22Rv1 (cell line): ENCODE measurements around the gene GNAI3.

Experiments
- CTCF ChIP-seq: fragments of 450-650 bp; IDR thresholded peaks from 2 replicates; pipeline ENCODE4 v1.5.1; 2017; ENCODE audit warnings: mild to moderate bottlenecking
- ZFX ChIP-seq: fragments of 450-650 bp; IDR thresholded peaks from 2 replicates; pipeline ENCODE4 v1.6.1; 2017; ENCODE audit warnings: antibody characterized with exemption, borderline replicate concordance

DNA sequence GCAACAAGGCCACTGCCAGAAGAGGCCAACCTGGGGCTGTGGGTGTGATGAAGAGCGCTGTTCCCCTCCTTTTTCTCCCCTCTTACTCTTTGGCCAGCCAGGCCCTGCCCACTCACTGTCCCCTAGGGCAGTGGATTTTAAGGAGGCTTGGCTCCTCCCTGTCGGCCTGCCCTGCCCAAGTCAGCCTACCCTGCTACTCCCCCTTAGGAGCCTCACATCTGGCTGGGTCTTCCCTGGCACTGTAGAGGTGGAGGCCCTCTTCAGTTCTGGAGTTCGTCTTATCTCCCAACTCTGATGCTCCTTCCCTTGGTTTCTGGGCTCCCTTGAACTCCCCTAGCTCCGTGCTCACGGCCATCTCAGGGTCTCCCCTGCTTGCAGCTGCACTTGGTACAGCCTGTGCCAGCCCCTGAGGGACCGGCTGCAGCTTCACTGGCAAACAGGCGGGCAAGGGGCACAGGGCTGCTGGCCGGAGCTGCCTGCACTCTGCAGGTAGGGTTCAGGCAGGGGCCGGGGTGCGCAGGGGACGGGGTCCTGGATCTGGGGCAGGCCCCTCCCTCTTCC lies 75.3 kb downstream of the GNAI3 start:
- TF ChIP-seq CTCF (no peak), ZFX (no peak)
